BJ (cell line): ENCODE results near the gene RAVER1. TPM values are rescaled to one million over a fixed set of nuclear protein-coding genes. Genes with fewer than 3 reads are reported as not detected.

Source experiments
- CTCF ChIA-PET: fragments of 350-600 bp; formaldehyde crosslinking; extraction: SDS; loops from one replicate; lab custom pipeline; 2021; ENCODE audit warnings: antibody characterized with exemption, inconsistent platforms; lab: Yijun Ruan, JAX
- POLR2A ChIA-PET: fragments of 300-600 bp; sonication (Branson Sonifier 250); formaldehyde crosslinking; extraction: SDS; loops from one replicate; lab custom pipeline; 2021; ENCODE audit warnings: antibody characterized with exemption; lab: Charles Lee
- DNase-seq: peaks from one replicate; pipeline ENCODE4 v3.0.0-alpha.2; 2011; ENCODE audit warnings: low read depth
- H3K27me3 ChIP-seq: 2 replicates; pipeline ENCODE4 v1.6.0; 2011; ENCODE audit warnings: low read length; ENCODE audit not compliant: control insufficient read depth, insufficient read depth
- H3K36me3 ChIP-seq: 2 replicates; pipeline ENCODE4 v1.5.1; 2011; ENCODE audit warnings: low read length; ENCODE audit not compliant: control insufficient read depth, insufficient read depth
- H3K4me3 ChIP-seq: 2 replicates; pipeline ENCODE4 v1.5.1; 2011; ENCODE audit warnings: low read depth, mild to moderate bottlenecking, control low read depth, low read length
- CTCF ChIP-seq: IDR thresholded peaks from 2 replicates; pipeline ENCODE4 v1.5.1; 2011; ENCODE audit warnings: low read depth, mild to moderate bottlenecking, control low read depth, inconsistent platforms, low read length, moderate library complexity; ENCODE audit not compliant: insufficient read depth
- polyA plus RNA-seq: library from polyadenylated mRNA; depleted of rRNA; stranded (reverse); fragments of >200 nt; gene quantifications from 2 replicates; pipeline ENCODE4 v1.2.3, GENCODE V29; 2011

The RAVER1 gene
- polyA plus RNA-seq, 1 experiment, result 5.1 TPM

- Histone ChIP-seq H3K4me3 (no peak overlapping the region), H3K27me3 (no peaks in the 10 kb centered on the region), H3K36me3 (peaks cover 31% of the 10 kb centered on the region)
- ChIA-PET POLR2A (no interaction called here), CTCF (no interaction called here)
- no peak for TF ChIP-seq CTCF
- no peak for DNase-seq
These were observed 23.1 kb upstream of the RAVER1 start for GRCh38 chr19:10356431-10356830.

GRCh38 chr19:10353793-10354391 is 20.6 kb upstream of the RAVER1 start:
- H3K27me3 ChIP-seq, result no peaks in the 10 kb centered on the region
- ChIA-PET POLR2A (interaction anchor here (0.6 kb wide), 1 partner anchor 185 kb away, joined by 3 read pairs; no protein-coding TSS in a partner anchor), CTCF (interaction anchor here (0.7 kb wide), 1 partner anchor 17 kb away, joined by 5 read pairs; no protein-coding TSS in a partner anchor)
- no peak for TF ChIP-seq CTCF
- H3K4me3 ChIP-seq, result no peak overlapping the region
- no peak for DNase-seq
- H3K36me3 ChIP-seq, result peaks cover 26% of the 10 kb centered on the region

GRCh38 chr19:10352764-10353671 is 19.7 kb upstream of the RAVER1 start:
- peaks cover 26% of the 10 kb centered on the region for H3K36me3 ChIP-seq
- H3K27me3 ChIP-seq, result no peaks in the 10 kb centered on the region
- ChIA-PET POLR2A (no interaction called here), CTCF (interaction anchor here (0.7 kb wide), 1 partner anchor 16 kb away, joined by 5 read pairs; no protein-coding TSS in a partner anchor)
- no peak for DNase-seq
- H3K4me3 ChIP-seq, result no peak overlapping the region
- TF ChIP-seq CTCF, result no peak

GRCh38 chr19:10346509-10346908 is 13.2 kb upstream of the RAVER1 start:
- TF ChIP-seq CTCF, result no peak
- no peaks in the 10 kb centered on the region for H3K27me3 ChIP-seq
- H3K4me3 ChIP-seq, result no peak overlapping the region
- DNase-seq, result no peak
- POLR2A ChIA-PET, result no interaction called here
- peaks cover 1% of the 10 kb centered on the region; the same call in 1 of the 2 replicates for H3K36me3 ChIP-seq
- CTCF ChIA-PET, result interaction anchor here (1.6 kb wide), 1 partner anchor 77 kb away, joined by 3 read pairs; no protein-coding TSS in a partner anchor

GRCh38 chr19:10344780-10345179 is 11.5 kb upstream of the RAVER1 start:
- Histone ChIP-seq H3K4me3 (no peak overlapping the region), H3K27me3 (no peaks in the 10 kb centered on the region), H3K36me3 (no peaks in the 10 kb centered on the region)
- peak; percentile 71 for DNase-seq
- ChIA-PET CTCF (interaction anchor here (1.2 to 1.3 kb wide), 4 partner anchors 11 to 75 kb away, joined by 3 to 5 read pairs (median 4); partner anchors contain the start of gene RAVER1), POLR2A (interaction anchor here (0.6 to 0.9 kb wide), 3 partner anchors 11 to 36 kb away, joined by 4 to 14 read pairs (median 5); partner anchors contain the start of genes RAVER1 and TYK2)
- no peak for TF ChIP-seq CTCF
